Natural killer cell treated with Interleukin-12 subunit alpha and Interleukin-12 subunit beta and Interleukin-15 and Interleukin-18, amount 100 ng/mL, for 72 hours (primary cell): ENCODE results near the gene SPAG9. TPM values are rescaled to one million over a fixed set of nuclear protein-coding genes. Genes with fewer than 3 reads are reported as not detected.
"Not testable (repeated sequence)": the region's sequence is repeated elsewhere in the genome, so short reads cannot be mapped to it uniquely, and the experiment has no call there.

Experiments
- ATAC-seq, 2 donors: fragments of 150-1000 bp; cut with Tn5 transposase in 1 of 2; sonication (Bioruptor Pico), chemical (Tn5 transposase) in 1 of 2; 2 replicates each; pipeline ENCODE4 v1.10.0; 2021
- DNase-seq: peaks from one replicate; pipeline ENCODE4 v3.0.0; 2022; ENCODE audit warnings: low spot score
- H3K27ac Mint-ChIP-seq, 2 donors: 1 replicate in 1 of 2; 2 replicates in 1 of 2; pipeline ENCODE4 v1.8.0; 2022; ENCODE audit warnings: mixed read lengths in 2 of 2, mild to moderate bottlenecking in 1 of 2, moderate library complexity in 1 of 2
- H3K27me3 Mint-ChIP-seq, 2 donors: 1 replicate in 1 of 2; 2 replicates in 1 of 2; pipeline ENCODE4 v1.8.0; 2022; ENCODE audit warnings: mixed read lengths in 2 of 2
- H3K36me3 Mint-ChIP-seq: one replicate; pipeline ENCODE4 v1.8.0; 2022; ENCODE audit warnings: mixed read lengths
- H3K4me1 Mint-ChIP-seq, 2 donors: 1 replicate in 1 of 2; 2 replicates in 1 of 2; pipeline ENCODE4 v1.8.0; 2022; ENCODE audit warnings: low read depth in 2 of 2, mixed read lengths in 2 of 2, mild to moderate bottlenecking in 1 of 2
- H3K4me3 Mint-ChIP-seq: one replicate; pipeline ENCODE4 v1.8.0; 2022; ENCODE audit warnings: mixed read lengths
- H3K9me3 Mint-ChIP-seq: 2 replicates; pipeline ENCODE4 v1.8.0; 2022; ENCODE audit warnings: mixed read lengths
- total RNA-seq, 2 donors: library from RNA; stranded (reverse); gene quantifications; one replicate each; pipeline ENCODE4 v1.2.3, GENCODE V29; 2022

The SPAG9 gene
- total RNA-seq, 2 donors from 2014 or later: 49.2 to 87.5 TPM

DNA sequence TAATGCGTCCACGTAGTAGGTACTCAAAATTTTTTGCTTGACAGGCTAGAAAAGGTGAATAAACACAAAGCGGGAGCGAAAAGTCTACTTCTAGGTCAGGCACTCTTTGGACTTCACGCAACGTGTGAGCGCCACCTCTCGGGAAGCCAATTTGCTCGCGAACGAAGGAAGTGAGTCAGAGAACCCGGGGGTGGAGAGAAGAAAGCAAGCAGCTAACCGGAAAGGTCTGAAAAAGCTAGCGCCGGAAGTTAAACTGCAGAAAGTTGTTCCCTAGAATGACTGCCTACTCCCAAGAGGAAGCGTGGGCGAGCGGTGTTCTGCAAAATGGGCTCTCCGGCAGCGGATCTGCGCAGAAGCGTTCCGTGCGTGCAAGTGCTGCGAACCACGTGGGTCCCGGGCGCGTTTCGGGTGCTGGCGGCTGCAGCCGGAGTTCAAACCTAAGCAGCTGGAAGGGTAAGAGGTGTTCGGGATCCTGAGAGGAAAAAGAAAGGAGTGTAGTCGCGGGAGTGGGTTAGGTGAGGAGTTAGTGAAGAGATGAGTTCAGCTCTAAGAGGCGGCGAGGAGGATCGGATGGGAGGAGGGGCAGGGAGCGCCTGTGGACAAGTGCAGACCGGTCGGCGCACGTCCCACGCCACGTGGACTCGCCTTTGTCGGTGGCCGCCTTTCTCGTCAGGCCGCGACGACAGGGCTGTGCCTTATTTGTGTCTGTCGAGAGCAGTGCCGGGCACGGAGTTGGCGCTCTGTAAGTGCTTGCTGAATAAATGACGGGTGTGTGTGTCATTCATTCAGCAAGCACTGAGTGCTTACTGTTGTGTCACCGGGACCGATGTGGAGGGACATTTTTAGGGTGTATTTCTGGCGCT, 32.8 kb upstream of the SPAG9 start, which contains the start of gene NME1:
Gene NME1, plus strand, starts transcription at position 350 of the 863 bp plus-strand sequence. CDS start 2,096 bp downstream, outside the sequence.
- DNase-seq: peak; percentile 97
- H3K9me3 Mint-ChIP-seq: no peaks in the 10 kb centered on the region

DNA sequence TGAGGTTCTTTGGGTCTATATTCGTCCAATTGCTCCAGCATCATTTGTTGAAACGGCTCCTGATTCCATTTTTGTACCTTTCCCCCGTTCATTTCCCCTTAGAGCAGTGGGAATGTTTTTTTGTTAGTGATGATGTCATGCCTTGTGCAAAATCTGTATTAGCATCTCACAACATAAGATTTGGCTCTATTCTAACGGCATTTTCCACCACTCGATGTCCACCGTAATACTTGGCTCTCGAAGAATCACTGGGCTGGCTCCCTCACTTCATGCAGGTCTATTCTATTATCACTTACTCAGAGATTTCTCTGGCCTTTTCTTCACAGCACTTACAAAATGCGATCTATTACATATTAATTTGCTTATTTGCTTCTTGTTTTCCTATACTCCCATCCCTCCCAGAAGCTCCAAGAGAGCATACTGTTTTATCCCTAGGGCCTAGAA, 32.1 kb upstream of the SPAG9 start:
- Mint-ChIP-seq H3K27me3 (no peaks in the 10 kb centered on the region), H3K36me3 (peaks cover 11% of the 10 kb centered on the region), H3K4me3 (no peak overlapping the region), H3K9me3 (no peaks in the 10 kb centered on the region), H3K4me1 (no peaks in the 10 kb centered on the region), H3K27ac (no peak overlapping the region)
- ATAC-seq (no peak), DNase-seq (no peak)

More for the DNA sequence above, 32.8 kb upstream of the SPAG9 start, which contains the start of gene NME1:
- H3K4me1 Mint-ChIP-seq: no peaks in the 10 kb centered on the region
- peak; percentile 95 to 96 for ATAC-seq
- no peak within 1 kb of the TSS for H3K4me3 Mint-ChIP-seq
- no peak within 1 kb of the TSS for H3K27ac Mint-ChIP-seq
- H3K27me3 Mint-ChIP-seq: no peaks in the 10 kb centered on the region
- H3K36me3 Mint-ChIP-seq: peaks cover 11% of the 10 kb centered on the region

DNA sequence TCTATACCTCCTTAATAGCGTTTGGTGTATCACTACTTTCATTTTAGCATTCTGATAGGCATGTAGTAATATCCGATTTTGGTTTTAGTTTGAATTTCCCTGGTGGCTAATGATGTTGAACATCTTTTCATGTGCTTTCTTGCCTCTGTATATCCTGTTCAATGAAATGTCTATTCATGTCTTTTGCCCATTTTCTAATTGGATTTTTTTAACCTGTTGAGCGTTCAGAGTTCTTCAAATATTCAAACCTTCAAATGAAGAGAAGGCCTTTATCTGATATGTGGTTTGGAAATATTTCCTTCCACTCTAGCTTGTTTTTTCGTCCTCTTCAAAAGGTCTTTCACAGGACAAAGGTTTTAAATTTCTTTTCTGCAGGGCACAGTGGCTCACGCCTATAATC, 30.3 kb upstream of the SPAG9 start:
- Mint-ChIP-seq H3K27me3 (no peaks in the 10 kb centered on the region), H3K4me3 (no peak overlapping the region), H3K36me3 (peaks cover 4% of the 10 kb centered on the region), H3K4me1 (no peaks in the 10 kb centered on the region), H3K27ac (no peak overlapping the region), H3K9me3 (no peaks in the 10 kb centered on the region)
- DNase-seq (no peak), ATAC-seq (no peak)

DNA sequence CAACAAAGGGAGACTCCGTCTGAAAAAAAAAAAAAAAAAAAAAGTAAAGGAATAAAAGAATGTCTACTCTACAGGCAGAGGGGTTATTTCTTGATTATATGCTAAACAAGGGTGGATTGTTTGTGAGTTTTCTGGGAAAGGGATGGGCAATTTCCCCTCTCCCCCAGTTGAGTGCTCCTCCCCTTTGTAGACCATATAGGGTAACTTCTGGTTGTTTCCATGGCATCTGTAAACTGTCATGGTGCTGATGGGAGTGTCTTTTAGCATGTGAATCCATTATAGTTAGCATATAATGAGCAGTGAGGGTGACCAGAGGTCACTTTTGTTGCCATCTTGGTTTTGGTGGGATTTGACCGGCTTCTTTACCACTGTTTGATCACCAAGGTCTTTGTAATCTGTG, 28.5 kb upstream of the SPAG9 start:
- H3K27me3 Mint-ChIP-seq: no peaks in the 10 kb centered on the region

DNA sequence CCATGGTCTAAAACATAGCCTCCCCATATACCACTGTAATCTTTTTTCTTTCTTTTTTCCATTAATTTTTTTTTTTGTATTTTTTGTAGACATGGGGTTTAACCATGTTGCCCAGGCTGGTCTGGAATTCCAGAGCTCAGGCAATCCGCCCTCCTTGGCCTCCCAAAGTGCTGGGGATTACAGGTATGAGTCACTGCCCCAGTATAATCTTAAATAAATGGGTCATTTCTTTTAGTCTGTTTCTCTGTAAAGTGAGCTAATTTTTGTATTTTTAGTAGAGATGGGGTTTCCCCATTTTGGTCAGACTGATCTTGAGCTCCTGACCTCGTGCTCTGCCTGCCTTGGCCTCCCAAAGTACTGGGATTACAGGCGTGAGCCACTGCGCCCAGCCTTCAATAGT, 27.0 kb upstream of the SPAG9 start:
- Mint-ChIP-seq H3K9me3 (no peaks in the 10 kb centered on the region), H3K27ac (peak overlapping the region in 1 of 2 donors; percentile 62), H3K27me3 (no peaks in the 10 kb centered on the region), H3K4me1 (no peaks in the 10 kb centered on the region), H3K36me3 (no peaks in the 10 kb centered on the region), H3K4me3 (no peak overlapping the region)
- DNase-seq: no peak
- no peak for ATAC-seq

More for the DNA sequence above, 28.5 kb upstream of the SPAG9 start:
- DNase-seq: no peak
- Mint-ChIP-seq H3K36me3 (no peaks in the 10 kb centered on the region), H3K27ac (no peak overlapping the region), H3K4me3 (no peak overlapping the region), H3K4me1 (no peaks in the 10 kb centered on the region), H3K9me3 (no peaks in the 10 kb centered on the region)
- no peak for ATAC-seq

DNA sequence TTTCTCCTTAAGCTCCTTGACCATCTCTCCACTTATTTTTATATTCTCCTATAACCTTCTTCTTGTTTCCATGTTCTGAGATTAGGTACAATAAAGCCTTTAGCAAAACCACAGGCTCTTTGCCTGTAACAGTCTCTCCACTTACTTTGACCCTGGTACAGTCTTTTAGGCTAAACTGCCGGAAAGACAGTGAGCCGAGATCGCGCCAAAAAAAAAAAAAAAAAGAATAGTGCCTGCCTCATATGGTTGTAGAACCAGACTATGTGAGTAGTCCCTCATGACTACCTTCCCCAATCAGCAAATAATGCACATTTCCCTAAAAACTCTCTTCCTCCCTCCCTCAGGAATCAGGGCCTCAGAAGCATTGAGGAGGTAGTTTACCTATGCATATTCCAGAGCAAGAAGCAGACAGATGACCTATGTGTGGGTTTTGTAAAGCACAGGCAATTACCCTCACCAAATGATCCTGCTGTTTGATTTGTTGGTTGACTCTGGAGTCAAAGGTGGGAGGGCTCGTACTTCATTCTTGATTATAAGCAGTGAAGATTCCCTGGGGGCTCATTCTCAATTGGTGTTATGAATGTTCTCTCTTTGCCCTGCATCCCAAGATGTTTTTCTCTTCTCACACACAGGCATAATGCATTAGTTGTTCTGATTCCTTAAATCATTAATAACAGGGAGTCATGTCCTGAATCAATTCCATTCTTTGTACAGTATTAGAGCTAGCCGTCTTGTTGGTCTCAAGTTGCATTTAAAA, 23.8 kb upstream of the SPAG9 start:
- ATAC-seq: no peak
- Mint-ChIP-seq H3K4me1 (no peaks in the 10 kb centered on the region), H3K27ac (no peak overlapping the region)

DNA sequence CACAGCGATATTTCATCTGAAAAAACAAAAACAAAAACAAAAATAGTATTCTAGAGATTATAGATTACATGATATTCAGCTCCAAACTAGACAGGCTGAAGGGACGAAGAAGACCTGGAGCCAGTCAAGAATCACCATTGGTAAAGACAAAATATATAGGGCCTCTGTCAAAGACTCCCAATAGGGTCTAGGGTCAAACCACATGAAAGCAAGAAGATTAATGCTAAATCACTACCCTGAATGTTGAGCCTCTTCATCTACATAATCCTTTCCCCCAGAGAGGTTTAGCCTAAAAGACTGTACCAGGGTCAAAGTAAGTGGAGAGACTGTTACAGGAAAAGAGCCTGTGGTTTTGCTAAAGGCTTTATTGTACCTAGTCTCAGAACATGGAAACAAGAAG, 21.9 kb upstream of the SPAG9 start:
- H3K36me3 Mint-ChIP-seq: no peaks in the 10 kb centered on the region
- no peak overlapping the region for H3K27ac Mint-ChIP-seq

More for the DNA sequence above, 23.8 kb upstream of the SPAG9 start:
- H3K36me3 Mint-ChIP-seq: no peaks in the 10 kb centered on the region
- no peak overlapping the region for H3K4me3 Mint-ChIP-seq
- H3K9me3 Mint-ChIP-seq: no peaks in the 10 kb centered on the region
- no peak for DNase-seq
- no peaks in the 10 kb centered on the region for H3K27me3 Mint-ChIP-seq

DNA sequence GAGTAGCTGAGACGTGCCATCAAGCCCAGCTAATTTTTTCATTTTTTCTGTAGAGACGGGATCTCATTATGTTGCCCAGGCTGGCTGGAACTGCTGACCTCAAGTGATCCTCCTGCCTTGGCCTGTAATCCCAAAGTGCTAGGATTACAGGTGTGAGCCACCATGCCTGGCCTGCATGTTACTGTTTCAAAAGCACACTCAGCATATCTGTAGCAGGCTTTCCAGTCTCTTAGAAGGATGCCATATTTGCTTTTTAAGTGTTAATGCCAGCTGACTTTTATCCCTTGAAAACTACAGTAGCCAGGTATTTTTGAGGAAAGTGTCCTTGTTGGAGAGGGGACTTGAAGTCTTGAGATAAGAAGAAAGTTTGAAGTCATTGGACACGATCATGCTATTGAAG, 15.3 kb upstream of the SPAG9 start:
- Mint-ChIP-seq H3K4me3 (no peak overlapping the region), H3K9me3 (no peaks in the 10 kb centered on the region)

More for the DNA sequence above, 21.9 kb upstream of the SPAG9 start:
- DNase-seq (no peak), ATAC-seq (no peak)
- Mint-ChIP-seq H3K4me1 (no peaks in the 10 kb centered on the region), H3K9me3 (no peaks in the 10 kb centered on the region), H3K27me3 (no peaks in the 10 kb centered on the region), H3K4me3 (no peak overlapping the region)

DNA sequence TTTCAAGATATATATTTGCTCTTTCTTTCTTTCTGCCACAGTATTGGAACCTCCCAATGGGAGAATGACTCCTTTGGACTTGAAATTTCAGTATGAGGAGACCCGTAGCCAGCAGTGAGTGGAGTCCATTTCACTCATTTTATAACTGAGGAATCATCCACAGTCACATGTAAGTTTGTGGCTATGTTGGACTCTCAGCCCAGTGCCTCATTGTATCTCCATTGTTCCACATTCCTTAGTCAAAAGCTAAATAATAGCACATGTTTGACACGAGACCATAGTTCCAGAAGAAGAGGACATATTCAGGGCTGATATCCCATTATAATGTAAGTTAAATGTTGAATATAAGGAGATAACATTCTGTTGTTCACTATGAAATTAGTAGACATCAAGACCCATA, 12.7 kb upstream of the SPAG9 start:
- Mint-ChIP-seq H3K27ac (no peak overlapping the region), H3K36me3 (no peaks in the 10 kb centered on the region), H3K9me3 (no peaks in the 10 kb centered on the region), H3K4me3 (no peak overlapping the region), H3K4me1 (peaks cover 0 to 7% of the 10 kb centered on the region in 2 donors), H3K27me3 (no peaks in the 10 kb centered on the region)
- ATAC-seq (no peak), DNase-seq (no peak)

More for the DNA sequence above, 15.3 kb upstream of the SPAG9 start:
- H3K27me3 Mint-ChIP-seq: no peaks in the 10 kb centered on the region
- DNase-seq: no peak
- ATAC-seq: no peak
- H3K36me3 Mint-ChIP-seq: no peaks in the 10 kb centered on the region
- H3K4me1 Mint-ChIP-seq: peaks cover 0 to 7% of the 10 kb centered on the region in 2 donors
- no peak overlapping the region for H3K27ac Mint-ChIP-seq

DNA sequence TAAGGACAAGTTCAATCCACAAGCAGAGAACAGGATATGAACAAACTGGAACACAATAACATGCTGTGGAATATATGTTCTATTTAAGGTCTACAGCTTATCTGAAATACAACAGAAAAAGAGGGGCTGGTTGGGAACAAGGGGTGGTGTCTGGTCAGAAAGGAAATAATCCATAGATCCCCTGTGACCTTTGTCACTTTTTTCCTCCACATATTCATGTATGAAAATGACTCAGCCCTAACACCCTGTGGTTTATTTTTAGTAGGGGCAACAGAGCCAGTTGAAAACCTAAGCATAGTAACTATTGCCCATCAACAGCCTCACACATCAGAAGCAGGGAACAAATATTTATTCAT, 12.3 kb upstream of the SPAG9 start:
- H3K9me3 Mint-ChIP-seq: no peaks in the 10 kb centered on the region
- no peaks in the 10 kb centered on the region for H3K36me3 Mint-ChIP-seq
- DNase-seq (no peak), ATAC-seq (peak in 1 of 2 donors; percentile 51)
- H3K27ac Mint-ChIP-seq: no peak overlapping the region
- H3K27me3 Mint-ChIP-seq: no peaks in the 10 kb centered on the region
- H3K4me3 Mint-ChIP-seq: no peak overlapping the region
- peaks cover 0 to 7% of the 10 kb centered on the region in 2 donors for H3K4me1 Mint-ChIP-seq

DNA sequence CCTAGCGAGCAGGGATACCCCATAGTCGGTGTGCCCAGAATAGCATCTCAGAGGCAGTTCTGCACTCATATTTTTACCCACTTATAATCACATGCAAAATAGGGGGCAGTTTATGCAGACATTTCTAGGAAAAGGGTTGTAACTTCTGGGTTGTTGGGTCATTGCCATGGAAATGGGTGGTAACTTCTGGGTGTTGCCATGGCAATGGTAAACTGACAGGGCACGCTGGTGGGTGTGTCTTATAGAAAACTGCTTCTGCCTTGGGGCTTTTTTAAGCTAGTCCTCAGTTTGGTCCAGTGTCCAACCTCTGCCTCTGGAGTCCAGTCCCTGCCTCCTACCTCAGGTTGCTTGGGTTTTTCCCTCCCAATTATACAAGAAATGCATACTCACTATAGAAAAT, 7.4 kb upstream of the SPAG9 start:
- Mint-ChIP-seq H3K27ac (no peak overlapping the region), H3K36me3 (no peaks in the 10 kb centered on the region), H3K27me3 (no peaks in the 10 kb centered on the region), H3K9me3 (no peaks in the 10 kb centered on the region), H3K4me1 (peaks cover 0 to 3% of the 10 kb centered on the region in 2 donors), H3K4me3 (no peak overlapping the region)
- peak; percentile 62 for DNase-seq
- ATAC-seq: peak in 1 of 2 donors; percentile 45

DNA sequence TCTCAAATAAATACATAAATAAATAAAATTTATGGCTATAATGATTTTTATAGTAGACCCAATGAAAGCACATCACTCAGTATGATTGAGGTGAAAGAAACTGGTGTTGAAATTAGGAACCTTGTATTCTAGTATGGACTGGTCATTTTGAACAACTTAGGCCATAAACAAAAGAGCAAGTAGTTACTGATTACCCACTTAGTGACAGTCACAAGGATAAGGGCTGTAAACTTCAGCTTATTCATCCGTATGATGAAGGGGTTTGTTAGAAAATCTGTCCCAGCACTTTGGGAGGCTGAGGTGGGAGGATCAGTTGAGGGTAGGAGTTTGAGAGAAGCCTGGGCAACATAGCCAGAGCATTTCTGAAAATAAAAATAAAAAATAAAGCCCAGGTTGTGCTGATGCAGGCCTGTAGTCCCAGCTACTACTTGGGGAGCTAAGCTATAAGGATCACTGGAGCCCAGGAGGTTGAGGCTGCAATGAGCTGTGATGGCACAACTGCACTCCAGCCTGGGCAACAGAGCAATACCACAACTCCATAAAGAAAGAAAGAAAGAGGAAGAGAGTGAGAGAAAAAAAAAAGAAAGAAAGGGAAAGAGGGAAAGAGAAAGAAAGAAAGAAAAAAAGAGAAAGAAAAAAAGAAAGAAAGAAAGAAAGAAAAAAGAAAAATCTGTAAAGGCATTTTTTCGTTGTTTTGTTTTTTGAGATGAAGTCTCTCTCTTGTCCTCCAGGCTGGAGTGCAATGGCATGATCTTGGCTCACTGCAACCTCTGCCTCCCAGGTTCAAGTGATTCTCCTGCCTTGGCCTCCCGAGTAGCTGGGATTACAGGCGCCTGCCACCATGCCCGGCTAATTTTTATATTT, 4.2 kb upstream of the SPAG9 start:
- peaks cover 16 to 17% of the 10 kb centered on the region in 2 donors for H3K4me1 Mint-ChIP-seq
- no peak for DNase-seq
- H3K36me3 Mint-ChIP-seq: no peaks in the 10 kb centered on the region
- ATAC-seq: no peak
- H3K27me3 Mint-ChIP-seq: no peaks in the 10 kb centered on the region
- no peak overlapping the region for H3K4me3 Mint-ChIP-seq
- H3K27ac Mint-ChIP-seq: no peak overlapping the region
- no peaks in the 10 kb centered on the region for H3K9me3 Mint-ChIP-seq

DNA sequence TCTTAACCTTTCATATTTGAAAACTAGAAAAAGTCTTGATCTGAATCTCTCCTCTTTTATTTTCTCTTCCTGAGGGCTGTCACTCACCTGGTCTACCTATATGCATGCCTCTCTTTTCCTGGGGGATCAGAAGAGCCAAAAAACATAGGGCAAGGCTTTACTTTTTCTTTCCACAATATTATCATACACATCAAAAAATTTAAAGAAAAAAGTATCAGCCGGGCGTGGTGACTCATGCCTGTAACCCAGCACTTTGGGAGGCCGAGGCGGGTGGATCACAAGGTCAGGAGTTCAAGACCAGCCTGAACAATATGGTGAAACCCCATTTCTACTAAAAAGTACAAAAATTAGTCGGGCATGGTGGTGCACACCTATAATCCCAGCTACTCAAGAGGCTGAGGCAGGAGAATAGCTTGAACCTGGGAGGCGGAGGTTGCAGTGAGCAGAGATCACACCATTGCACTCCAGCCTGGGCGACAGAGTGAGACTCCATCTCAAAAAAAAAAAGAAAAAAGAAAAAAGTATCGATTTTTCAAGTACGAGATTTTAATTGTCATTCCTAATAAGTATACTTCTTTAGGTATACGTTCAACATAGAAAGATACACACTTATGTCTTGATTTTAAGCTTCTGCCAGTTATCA, 1.9 kb upstream of the SPAG9 start:
- Mint-ChIP-seq H3K27ac (peak overlapping the region; percentile 97 to 98), H3K4me1 (peaks cover 25 to 32% of the 10 kb centered on the region in 2 donors), H3K4me3 (peak overlapping the region; percentile 99)
- ATAC-seq, H3K9me3 Mint-ChIP-seq, DNase-seq, H3K27me3 Mint-ChIP-seq, H3K36me3 Mint-ChIP-seq: not testable (repeated sequence)
